Measurements from ENCODE around the gene LRRFIP1.

- TF ChIP-seq POLR2A (IDR thresholded peaks at IDR 0.05) (no peak), CTCF (IDR thresholded peaks at IDR 0.05) (no peak)
Measured at GRCh38 chr2:237749961-237750360, 122.6 kb downstream of the LRRFIP1 start.

Measured in esophagus squamous epithelium (tissue), 4 donors.